Astrocyte (in vitro differentiated cells and primary cell): ENCODE results near the gene LSM2. TPM values are rescaled to one million over a fixed set of nuclear protein-coding genes. Genes with fewer than 3 reads are reported as not detected.

Experiments
- DNase-seq: peaks from one replicate; pipeline ENCODE4 v3.0.0-alpha.2; 2010; ENCODE audit warnings: low read depth
- FAIRE-seq: peaks from 2 replicates; lab custom pipeline; 2011; peaks lifted over from hg19 to GRCh38; lab: Jason Lieb, UNC
- H2AFZ ChIP-seq: 2 replicates; pipeline ENCODE4 v1.6.0; 2012; ENCODE audit warnings: low read depth, low read length, inconsistent platforms
- H3K27ac ChIP-seq: 2 replicates; pipeline ENCODE4 v1.5.1; 2011; ENCODE audit warnings: low read depth, low read length, inconsistent platforms
- H3K27me3 ChIP-seq: 2 replicates; pipeline ENCODE4 v1.6.0; 2011; ENCODE audit warnings: low read length, inconsistent platforms; ENCODE audit not compliant: insufficient read depth
- H3K36me3 ChIP-seq: 2 replicates; pipeline ENCODE4 v1.5.1; 2011; ENCODE audit warnings: low read length, inconsistent platforms; ENCODE audit not compliant: insufficient read depth
- H3K4me1 ChIP-seq: 2 replicates; pipeline ENCODE4 v1.5.1; 2011; ENCODE audit warnings: low read length, inconsistent platforms; ENCODE audit not compliant: insufficient read depth
- H3K4me2 ChIP-seq: 2 replicates; pipeline ENCODE4 v1.6.0; 2012; ENCODE audit warnings: low read length, inconsistent platforms
- H3K4me3 ChIP-seq: 2 replicates; pipeline ENCODE4 v1.5.1; 2011; ENCODE audit warnings: low read depth, mild to moderate bottlenecking, low read length, inconsistent platforms; ENCODE audit not compliant: insufficient read depth
- H3K79me2 ChIP-seq: 2 replicates; pipeline ENCODE4 v1.6.0; 2012; ENCODE audit warnings: mild to moderate bottlenecking, low read length, inconsistent platforms; ENCODE audit not compliant: insufficient read depth
- H3K9ac ChIP-seq: 2 replicates; pipeline ENCODE4 v1.6.0; 2012; ENCODE audit warnings: mild to moderate bottlenecking, low read length, inconsistent platforms
- H3K9me3 ChIP-seq: 2 replicates; pipeline ENCODE4 v1.5.1; 2012; ENCODE audit warnings: low read depth, mild to moderate bottlenecking, low read length, inconsistent platforms; ENCODE audit not compliant: insufficient read depth
- H4K20me1 ChIP-seq: 2 replicates; pipeline ENCODE4 v1.6.0; 2012; ENCODE audit warnings: low read length, inconsistent platforms; ENCODE audit not compliant: insufficient read depth
- H3K27ac Mint-ChIP-seq: one replicate; pipeline ENCODE4 v1.8.0; 2021; ENCODE audit warnings: mild to moderate bottlenecking, mixed read lengths; ENCODE audit not compliant: unreplicated experiment
- H3K27me3 Mint-ChIP-seq: one replicate; pipeline ENCODE4 v1.8.0; 2021; ENCODE audit warnings: low read depth, mixed read lengths; ENCODE audit not compliant: unreplicated experiment
- H3K36me3 Mint-ChIP-seq: one replicate; pipeline ENCODE4 v1.8.0; 2021; ENCODE audit warnings: low read depth, mixed read lengths; ENCODE audit not compliant: unreplicated experiment
- H3K4me1 Mint-ChIP-seq: one replicate; pipeline ENCODE4 v1.8.0; 2021; ENCODE audit warnings: low read depth, mixed read lengths; ENCODE audit not compliant: unreplicated experiment
- H3K4me3 Mint-ChIP-seq: one replicate; pipeline ENCODE4 v1.8.0; 2021; ENCODE audit warnings: mild to moderate bottlenecking, moderate library complexity, mixed read lengths; ENCODE audit not compliant: unreplicated experiment
- H3K9me3 Mint-ChIP-seq: one replicate; pipeline ENCODE4 v1.8.0; 2021; ENCODE audit warnings: mild to moderate bottlenecking, mixed read lengths; ENCODE audit not compliant: unreplicated experiment
- EZH2 ChIP-seq: IDR thresholded peaks from 2 replicates; pipeline ENCODE4 v1.6.1; 2012; ENCODE audit warnings: mild to moderate bottlenecking, low read length, inconsistent platforms; ENCODE audit not compliant: insufficient read depth
- total RNA-seq: library from RNA; stranded (reverse); gene quantifications from 2 replicates; pipeline ENCODE4 v1.2.1, GENCODE V29; 2021
- TF ChIP-seq, protein P1 (sequence below): IDR thresholded peaks from 2 replicates; pipeline ENCODE4 v1.5.1; 2011; ENCODE audit warnings: low read depth, mild to moderate bottlenecking, inconsistent platforms, low read length, moderate library complexity; ENCODE audit not compliant: insufficient read depth

The LSM2 gene
- total RNA-seq, 1 donor from 2014 or later: 43.8 TPM

DNA sequence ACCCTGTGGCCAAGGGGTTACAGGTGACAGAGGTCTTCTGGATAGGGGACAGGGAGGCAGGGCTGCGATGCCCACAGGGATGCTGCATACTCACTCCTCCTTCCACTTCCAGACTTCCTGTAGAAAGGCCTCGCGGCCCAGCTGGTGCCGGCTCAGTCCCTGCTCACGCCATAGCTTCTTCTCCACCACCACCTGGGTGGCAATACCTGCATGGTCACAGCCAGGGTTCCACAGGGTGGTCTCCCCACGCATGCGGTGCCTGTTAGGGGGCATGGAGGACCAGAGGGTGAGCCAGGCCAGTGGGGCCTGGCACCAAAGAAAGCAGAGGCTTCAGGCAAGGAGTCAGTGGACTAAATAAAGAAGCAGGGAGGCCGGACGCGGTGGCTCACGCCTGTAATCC lies 21.3 kb downstream of the LSM2 start:
- peaks cover 6% of the 10 kb centered on the region for H3K79me2 ChIP-seq
- no peak overlapping the region for H3K9ac ChIP-seq
- FAIRE-seq (no peak), DNase-seq (no peak)
- H3K4me3 Mint-ChIP-seq: no peak overlapping the region
- H3K9me3 Mint-ChIP-seq: no peaks in the 10 kb centered on the region
- H3K4me2 ChIP-seq: no peak overlapping the region
- H4K20me1 ChIP-seq: peaks cover 5% of the 10 kb centered on the region
- H3K27me3 Mint-ChIP-seq: no peaks in the 10 kb centered on the region
- no peaks in the 10 kb centered on the region for H3K4me1 ChIP-seq
- no peak overlapping the region for H3K4me3 ChIP-seq
- no peak for TF ChIP-seq EZH2
- TF ChIP-seq, protein P1, sequence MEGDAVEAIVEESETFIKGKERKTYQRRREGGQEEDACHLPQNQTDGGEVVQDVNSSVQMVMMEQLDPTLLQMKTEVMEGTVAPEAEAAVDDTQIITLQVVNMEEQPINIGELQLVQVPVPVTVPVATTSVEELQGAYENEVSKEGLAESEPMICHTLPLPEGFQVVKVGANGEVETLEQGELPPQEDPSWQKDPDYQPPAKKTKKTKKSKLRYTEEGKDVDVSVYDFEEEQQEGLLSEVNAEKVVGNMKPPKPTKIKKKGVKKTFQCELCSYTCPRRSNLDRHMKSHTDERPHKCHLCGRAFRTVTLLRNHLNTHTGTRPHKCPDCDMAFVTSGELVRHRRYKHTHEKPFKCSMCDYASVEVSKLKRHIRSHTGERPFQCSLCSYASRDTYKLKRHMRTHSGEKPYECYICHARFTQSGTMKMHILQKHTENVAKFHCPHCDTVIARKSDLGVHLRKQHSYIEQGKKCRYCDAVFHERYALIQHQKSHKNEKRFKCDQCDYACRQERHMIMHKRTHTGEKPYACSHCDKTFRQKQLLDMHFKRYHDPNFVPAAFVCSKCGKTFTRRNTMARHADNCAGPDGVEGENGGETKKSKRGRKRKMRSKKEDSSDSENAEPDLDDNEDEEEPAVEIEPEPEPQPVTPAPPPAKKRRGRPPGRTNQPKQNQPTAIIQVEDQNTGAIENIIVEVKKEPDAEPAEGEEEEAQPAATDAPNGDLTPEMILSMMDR: no peak
- no peak overlapping the region for H2AFZ ChIP-seq
- H3K36me3 ChIP-seq: peaks cover 26% of the 10 kb centered on the region
- H3K4me1 Mint-ChIP-seq: no peaks in the 10 kb centered on the region
- no peak overlapping the region for H3K27ac Mint-ChIP-seq
- H3K27ac ChIP-seq: no peak overlapping the region
- H3K9me3 ChIP-seq: no peaks in the 10 kb centered on the region
- no peaks in the 10 kb centered on the region for H3K27me3 ChIP-seq
- H3K36me3 Mint-ChIP-seq: peaks cover 17% of the 10 kb centered on the region

DNA sequence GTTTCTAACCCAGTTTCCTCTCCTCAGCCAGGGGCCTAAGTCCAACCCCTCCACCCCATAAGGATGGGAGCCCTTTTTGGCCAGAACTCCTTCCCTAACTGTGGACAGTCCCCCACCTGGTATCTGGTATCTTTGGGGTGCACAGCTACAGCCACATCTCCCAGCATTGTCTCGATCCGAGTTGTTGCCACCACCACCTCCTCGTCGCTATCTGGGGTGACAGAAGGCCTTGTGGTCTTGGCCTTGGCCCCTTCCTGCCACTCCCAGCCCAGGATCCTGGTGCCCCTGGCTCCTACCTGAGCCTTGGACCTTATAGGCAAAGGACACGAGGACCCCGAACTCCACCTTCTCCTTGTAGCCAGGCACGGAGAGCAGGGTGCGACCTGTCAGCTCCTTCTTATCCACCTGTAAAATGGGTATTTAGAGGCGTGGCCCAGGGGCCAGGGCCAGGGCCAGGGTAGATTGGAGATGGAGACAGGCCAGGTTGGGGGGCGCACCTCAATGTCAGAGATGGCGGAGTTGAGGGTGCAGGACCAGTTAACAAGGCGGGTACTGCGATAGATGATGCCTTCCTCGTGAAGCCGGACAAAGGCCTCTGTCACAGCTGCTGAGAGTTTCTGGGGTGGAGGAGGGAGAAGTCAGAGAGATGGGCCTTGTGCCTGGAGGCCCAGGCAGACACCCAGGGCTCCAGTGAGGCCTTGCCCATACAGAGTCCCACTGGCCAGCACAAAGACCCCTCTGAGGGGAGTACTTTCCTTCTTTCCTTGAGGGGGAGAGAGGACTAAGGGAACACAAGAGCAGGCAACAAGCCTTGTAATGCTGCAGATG lies 22.5 kb downstream of the LSM2 start:
- H3K4me3 Mint-ChIP-seq: no peak overlapping the region
- H3K4me3 ChIP-seq: no peak overlapping the region
- H3K27me3 Mint-ChIP-seq: no peaks in the 10 kb centered on the region
- no peaks in the 10 kb centered on the region for H3K27me3 ChIP-seq
- H3K9ac ChIP-seq: no peak overlapping the region
- H3K27ac ChIP-seq: no peak overlapping the region
- peaks cover 23% of the 10 kb centered on the region for H3K36me3 Mint-ChIP-seq
- FAIRE-seq (no peak), DNase-seq (no peak)
- H3K79me2 ChIP-seq: peaks cover 3% of the 10 kb centered on the region
- TF ChIP-seq, protein P1: no peak
- TF ChIP-seq EZH2: no peak
- H3K9me3 Mint-ChIP-seq: no peaks in the 10 kb centered on the region
- no peak overlapping the region for H3K4me2 ChIP-seq
- peaks cover 5% of the 10 kb centered on the region for H4K20me1 ChIP-seq
- H3K4me1 ChIP-seq: no peaks in the 10 kb centered on the region
- no peaks in the 10 kb centered on the region for H3K4me1 Mint-ChIP-seq
- no peaks in the 10 kb centered on the region for H3K9me3 ChIP-seq
- H3K36me3 ChIP-seq: peaks cover 24% of the 10 kb centered on the region
- H3K27ac Mint-ChIP-seq: no peak overlapping the region
- H2AFZ ChIP-seq: no peak overlapping the region
